Measurements from ENCODE around the gene HYAL2. TPM values are rescaled to one million over a fixed set of nuclear protein-coding genes. Genes with fewer than 3 reads are reported as not detected.
A peak's percentile ranks its signal among the peaks of the same experiment; 100 is the strongest.

The HYAL2 gene
- polyA plus RNA-seq, 2 of the 4 experiments (the other 2 are of a cell fraction), result 24.5 to 31.0 TPM

GRCh38 chr3:50278123-50278879 lies 44.2 kb downstream of the HYAL2 start:
- no peaks in the 10 kb centered on the region for H3K9me3 ChIP-seq
- H3K4me3 ChIP-seq, result no peak overlapping the region
- TF ChIP-seq ATOH8 (CRISPR knock-in tag; IDR thresholded peaks at IDR 0.05; ENCODE audit: low read depth) (no peak), ZNF302 (CRISPR knock-in tag; IDR thresholded peaks at IDR 0.05) (no peak), ZSCAN20 (CRISPR knock-in tag; IDR thresholded peaks at IDR 0.05) (no peak), MAX (IDR thresholded peaks at IDR 0.05) (no peak), E2F6 (IDR thresholded peaks at IDR 0.05; ENCODE audit: borderline replicate concordance, low read depth) (no peak), POLR2A (IDR thresholded peaks at IDR 0.05; ENCODE audit: low read length) (no peak), MAZ (IDR thresholded peaks at IDR 0.05; ENCODE audit: borderline replicate concordance, low read depth, low read length) (no peak), CEBPB (IDR thresholded peaks at IDR 0.05) (no peak), RCOR1 (IDR thresholded peaks at IDR 0.05; ENCODE audit: low read depth, low read length) (no peak), TFCP2L1 (CRISPR knock-in tag; IDR thresholded peaks at IDR 0.05) (no peak), MYC (IDR thresholded peaks at IDR 0.05; ENCODE audit: borderline replicate concordance, low read length) (no peak), ELK1 (IDR thresholded peaks at IDR 0.05; ENCODE audit: low read depth, low read length) (no peak)
- ATAC-seq (peak; percentile 5 to 37; a peak in 4 of 6 replicates), FAIRE-seq (no peak), DNase-seq (ENCODE audit: low read depth in 1 of 2, low spot score in 1 of 2) (no peak)
- no peak overlapping the region for H3K27ac ChIP-seq
- ChIA-PET POLR2A (interaction anchor here (0.6 to 1.4 kb wide), 2 partner anchors 13 to 43 kb away, joined by 5 read pairs; partner anchors contain the start of gene GNAI2), CTCF (interaction anchor here (1.4 to 8.0 kb wide), 7 partner anchors 10 to 84 kb away, joined by 4 to 67 read pairs (median 6); no protein-coding TSS in a partner anchor)
- no peak overlapping the region for H3K4me2 ChIP-seq
- H3K4me1 ChIP-seq, result peaks cover under 1% of the 10 kb centered on the region; the same call in 1 of the 3 replicates
- WGBS (ENCODE audit: missing lambda C conversion rate), result 76% methylated on average over 4 of the region's 4 CpGs

- Histone ChIP-seq H3K9me3 (no peaks in the 10 kb centered on the region), H3K27ac (no peak overlapping the region), H3K4me1 (peaks cover 7% of the 10 kb centered on the region; the same call in 1 of the 3 replicates), H3K4me2 (no peak overlapping the region), H3K4me3 (no peak overlapping the region)
- no peak for TF ChIP-seq HOXB5 (CRISPR knock-in tag; IDR thresholded peaks at IDR 0.05)
- DNase-seq (ENCODE audit: low read depth in 1 of 2, low spot score in 1 of 2) (no peak), ATAC-seq (no peak), FAIRE-seq (no peak)
- ChIA-PET POLR2A (no interaction called here), CTCF (interaction anchor here (0.7 to 8.0 kb wide), 7 partner anchors 12 to 82 kb away, joined by 3 to 67 read pairs (median 4); no protein-coding TSS in a partner anchor)
- 95% methylated on average over 17 of the region's 17 CpGs for WGBS (ENCODE audit: missing lambda C conversion rate)
Measured at GRCh38 chr3:50276762-50277101, 45.8 kb downstream of the HYAL2 start.

- POLR2A ChIA-PET, result no interaction called here
- TF ChIP-seq RNF2 (IDR thresholded peaks at IDR 0.05; ENCODE audit: borderline replicate concordance, low read depth) (no peak), ELK1 (IDR thresholded peaks at IDR 0.05; ENCODE audit: low read depth, low read length) (no peak), ATOH8 (CRISPR knock-in tag; IDR thresholded peaks at IDR 0.05; ENCODE audit: low read depth) (no peak), TFCP2L1 (CRISPR knock-in tag; IDR thresholded peaks at IDR 0.05) (no peak), ZSCAN20 (CRISPR knock-in tag; IDR thresholded peaks at IDR 0.05) (no peak), POLR2AphosphoS2 (conservative IDR thresholded peaks at IDR 0.05; ENCODE audit: low read length) (no peak), NR3C1 (IDR thresholded peaks at IDR 0.05) (no peak), FOXS1 (CRISPR knock-in tag; IDR thresholded peaks at IDR 0.05) (no peak)
- FAIRE-seq (no peak), DNase-seq (ENCODE audit: low read depth in 1 of 2, low spot score in 1 of 2) (no peak), ATAC-seq (no peak)
- H3K9me3 ChIP-seq, result no peaks in the 10 kb centered on the region
- no peak overlapping the region for H3K4me3 ChIP-seq
- CTCF ChIA-PET, result interaction anchor here (0.8 to 8.0 kb wide), 6 partner anchors 14 to 81 kb away, joined by 3 to 67 read pairs (median 4); no protein-coding TSS in a partner anchor
- H3K4me1 ChIP-seq, result peaks cover 11% of the 10 kb centered on the region; the same call in 1 of the 3 replicates
- H3K27ac ChIP-seq, result no peak overlapping the region
- no peak overlapping the region for H3K4me2 ChIP-seq
- 95% methylated on average over 42 of the region's 79 CpGs for WGBS (ENCODE audit: missing lambda C conversion rate)
Measured at GRCh38 chr3:50275996-50276761, 46.4 kb downstream of the HYAL2 start.

All from A549 (cell line).